Measurements from ENCODE around the gene PLEKHG2. TPM values are rescaled to one million over a fixed set of nuclear protein-coding genes. Genes with fewer than 3 reads are reported as not detected.

PLEKHG2 gene
- total and polyA plus RNA-seq, 9 of the 15 experiments (the other 6 are each of a cell fraction or from before 2014, with no cell fraction given) = 0.98 to 45.7 (median 9.8) TPM

DNA sequence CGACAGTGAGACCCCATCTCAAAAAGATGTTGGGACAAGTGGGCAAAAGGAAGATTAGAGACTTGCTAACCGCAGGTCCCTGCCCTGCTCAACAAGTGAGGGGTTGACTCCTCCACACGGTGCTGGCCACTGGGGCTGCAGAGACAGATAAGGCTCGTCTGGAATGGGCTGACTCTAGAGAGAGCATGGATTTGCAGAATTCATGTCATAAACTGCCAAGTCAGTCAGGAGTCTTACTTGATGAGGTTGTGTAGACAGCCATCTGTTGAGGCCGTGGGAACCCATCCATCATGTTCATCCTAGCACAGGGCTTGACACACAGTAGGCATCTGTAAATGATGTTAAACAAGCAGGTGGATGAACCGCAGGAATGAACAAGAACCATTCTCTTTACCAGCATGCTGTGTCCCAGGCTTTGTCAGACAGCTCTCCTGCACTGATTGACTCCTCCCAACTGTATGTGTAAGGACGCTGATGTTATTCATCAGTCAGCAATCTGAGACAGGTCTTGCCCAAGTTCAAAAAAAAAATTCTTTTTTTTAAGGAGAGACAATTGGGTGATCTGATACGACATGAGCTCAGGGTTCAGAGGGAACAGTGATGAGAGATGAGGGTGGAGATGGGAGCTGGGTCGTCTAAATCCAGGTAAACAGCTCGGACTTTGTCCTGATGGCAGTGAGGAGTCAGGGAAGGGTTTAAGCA lies 30.4 kb upstream of the PLEKHG2 start (continued):
- TF ChIP-seq, protein P1, sequence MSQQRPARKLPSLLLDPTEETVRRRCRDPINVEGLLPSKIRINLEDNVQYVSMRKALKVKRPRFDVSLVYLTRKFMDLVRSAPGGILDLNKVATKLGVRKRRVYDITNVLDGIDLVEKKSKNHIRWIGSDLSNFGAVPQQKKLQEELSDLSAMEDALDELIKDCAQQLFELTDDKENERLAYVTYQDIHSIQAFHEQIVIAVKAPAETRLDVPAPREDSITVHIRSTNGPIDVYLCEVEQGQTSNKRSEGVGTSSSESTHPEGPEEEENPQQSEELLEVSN (IDR thresholded peaks at IDR 0.05; ENCODE audit: borderline replicate concordance in 1 of 2, extremely low read depth in 1 of 2, insufficient read depth in 1 of 2, insufficient read length in 1 of 2, low read depth in 1 of 2, low read length in 1 of 2, poor library complexity in 1 of 2, severe bottlenecking in 1 of 2) = no peak
- no peak for TF ChIP-seq ZNF780A (CRISPR knock-in tag; IDR thresholded peaks at IDR 0.05)
- peak; percentile 95 for TF ChIP-seq KLF16 (IDR thresholded peaks at IDR 0.05)
- TF ChIP-seq, protein P2, sequence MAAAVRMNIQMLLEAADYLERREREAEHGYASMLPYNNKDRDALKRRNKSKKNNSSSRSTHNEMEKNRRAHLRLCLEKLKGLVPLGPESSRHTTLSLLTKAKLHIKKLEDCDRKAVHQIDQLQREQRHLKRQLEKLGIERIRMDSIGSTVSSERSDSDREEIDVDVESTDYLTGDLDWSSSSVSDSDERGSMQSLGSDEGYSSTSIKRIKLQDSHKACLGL (CRISPR knock-in tag; IDR thresholded peaks at IDR 0.05; ENCODE audit: borderline replicate concordance, poor library complexity, severe bottlenecking) = no peak
- TF ChIP-seq BCOR (IDR thresholded peaks at IDR 0.05) = peak; percentile 56
- no peak for TF ChIP-seq SREBF1 (IDR thresholded peaks at IDR 0.05; ENCODE audit: borderline replicate concordance, low read depth, low read length)
- peak; percentile 51; the same call in 1 of the 2 replicates for TF ChIP-seq GABPB1 (CRISPR knock-in tag; IDR thresholded peaks at IDR 0.05)
- no peak for TF ChIP-seq SREBF2 (CRISPR knock-in tag; IDR thresholded peaks at IDR 0.05)
- no peak for TF ChIP-seq XRCC4 (IDR thresholded peaks at IDR 0.05; ENCODE audit: extremely low read depth, insufficient read depth, insufficient read length)
- peak; percentile 44; the same call in 1 of the 2 replicates for TF ChIP-seq MAFF (IDR thresholded peaks at IDR 0.05; ENCODE audit: low read length)
- no peak for TF ChIP-seq ZNF778 (CRISPR knock-in tag; IDR thresholded peaks at IDR 0.05)
- TF ChIP-seq NELFE (IDR thresholded peaks at IDR 0.05; ENCODE audit: insufficient read depth, insufficient read length) = no peak
- peak; percentile 76 for TF ChIP-seq C11orf30 (IDR thresholded peaks at IDR 0.05; ENCODE audit: low read depth)
- peak; percentile 90 for TF ChIP-seq SMARCA4 (IDR thresholded peaks at IDR 0.05)
- TF ChIP-seq ATF6 (CRISPR knock-in tag; IDR thresholded peaks at IDR 0.05) = no peak
- TF ChIP-seq ZNF449 (CRISPR knock-in tag; IDR thresholded peaks at IDR 0.05) = no peak
- no peak for TF ChIP-seq ZNF79 (CRISPR knock-in tag; IDR thresholded peaks at IDR 0.05; ENCODE audit: low read depth)
- no peak for TF ChIP-seq SIN3B (IDR thresholded peaks at IDR 0.05; ENCODE audit: low read depth)
- TF ChIP-seq ETV5 (CRISPR knock-in tag; IDR thresholded peaks at IDR 0.05; ENCODE audit: low read depth) = 0 out of 2 replicates have a peak, but pooled peaks have one; percentile 17
- TF ChIP-seq, protein P3, sequence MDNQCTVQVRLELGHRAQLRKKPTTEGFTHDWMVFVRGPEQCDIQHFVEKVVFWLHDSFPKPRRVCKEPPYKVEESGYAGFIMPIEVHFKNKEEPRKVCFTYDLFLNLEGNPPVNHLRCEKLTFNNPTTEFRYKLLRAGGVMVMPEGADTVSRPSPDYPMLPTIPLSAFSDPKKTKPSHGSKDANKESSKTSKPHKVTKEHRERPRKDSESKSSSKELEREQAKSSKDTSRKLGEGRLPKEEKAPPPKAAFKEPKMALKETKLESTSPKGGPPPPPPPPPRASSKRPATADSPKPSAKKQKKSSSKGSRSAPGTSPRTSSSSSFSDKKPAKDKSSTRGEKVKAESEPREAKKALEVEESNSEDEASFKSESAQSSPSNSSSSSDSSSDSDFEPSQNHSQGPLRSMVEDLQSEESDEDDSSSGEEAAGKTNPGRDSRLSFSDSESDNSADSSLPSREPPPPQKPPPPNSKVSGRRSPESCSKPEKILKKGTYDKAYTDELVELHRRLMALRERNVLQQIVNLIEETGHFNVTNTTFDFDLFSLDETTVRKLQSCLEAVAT (IDR thresholded peaks at IDR 0.05) = peak in 1 of 2 experiments; percentile 86; a peak in 2 of 4 replicates
- TF ChIP-seq, protein P4, sequence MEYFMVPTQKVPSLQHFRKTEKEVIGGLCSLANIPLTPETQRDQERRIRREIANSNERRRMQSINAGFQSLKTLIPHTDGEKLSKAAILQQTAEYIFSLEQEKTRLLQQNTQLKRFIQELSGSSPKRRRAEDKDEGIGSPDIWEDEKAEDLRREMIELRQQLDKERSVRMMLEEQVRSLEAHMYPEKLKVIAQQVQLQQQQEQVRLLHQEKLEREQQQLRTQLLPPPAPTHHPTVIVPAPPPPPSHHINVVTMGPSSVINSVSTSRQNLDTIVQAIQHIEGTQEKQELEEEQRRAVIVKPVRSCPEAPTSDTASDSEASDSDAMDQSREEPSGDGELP (CRISPR knock-in tag; IDR thresholded peaks at IDR 0.05; ENCODE audit: borderline replicate concordance) = peak; percentile 89
